Measurements from ENCODE around the gene U2SURP. TPM values are rescaled to one million over a fixed set of nuclear protein-coding genes. Genes with fewer than 3 reads are reported as not detected.

U2SURP gene
- total and polyA plus RNA-seq, 2 donors (not counting 3 experiments of a cell fraction or from before 2014, with no cell fraction given) = 12.6 to 92.4 TPM

- H3K9me1 ChIP-seq (replicated peaks; ENCODE audit: control insufficient read depth, extremely low read depth, insufficient read depth, low read length) = no peaks in the 10 kb centered on the region
- no peaks in the 10 kb centered on the region for H3K79me2 ChIP-seq (ENCODE audit: control insufficient read depth, insufficient read depth, low read length)
- dilution Hi-C loops (cut with MboI; ENCODE audit: extremely low pct_ligation_motif_present, low sequenced_read_pairs) (no loop called here), intact Hi-C loops (cut with micrococcal nuclease) (no loop called here)
- H3K4me1 ChIP-seq (ENCODE audit: control insufficient read depth, extremely low read depth, insufficient read depth, low read length) = peaks cover 14% of the 10 kb centered on the region
- no peak overlapping the region for H3K27ac ChIP-seq (ENCODE audit: insufficient read depth, low read depth, low read length)
- FAIRE-seq (no peak), DNase-seq (ENCODE audit: low read depth, low spot score) (no peak)
- POLR2A ChIA-PET = no interaction called here
- H3K9ac ChIP-seq (replicated peaks; ENCODE audit: extremely low read depth, insufficient read depth, low read length) = no peak overlapping the region
- no peaks in the 10 kb centered on the region for H3K9me3 ChIP-seq (replicated peaks; ENCODE audit: control insufficient read depth, insufficient read depth, low read length)
- H3K36me3 ChIP-seq (ENCODE audit: control insufficient read depth in 2 of 2, extremely low read depth in 1 of 2, insufficient read depth in 2 of 2, low read length in 2 of 2) = no peaks in the 10 kb centered on the region
- BruUV-seq (replicated peaks) = no TSS peak
- H3K4me3 ChIP-seq (replicated peaks in 1 of 3; ENCODE audit: insufficient read depth in 1 of 3, low read depth in 1 of 3, low read length in 3 of 3) = no peak overlapping the region
- TF ChIP-seq GATA2 (IDR thresholded peaks at IDR 0.05; ENCODE audit: insufficient read depth, insufficient read length, low read depth, low read length) (no peak), MYC (IDR thresholded peaks at IDR 0.05; ENCODE audit: low read depth, low read length) (no peak), MAX (IDR thresholded peaks at IDR 0.05; ENCODE audit: insufficient read depth, insufficient read length) (no peak), EZH2 (IDR thresholded peaks at IDR 0.05; ENCODE audit: borderline replicate concordance, low read depth, low read length, severe bottlenecking) (no peak), POLR2A (IDR thresholded peaks at IDR 0.05; ENCODE audit: low read depth, low read length) (no peak), FOS (IDR thresholded peaks at IDR 0.05; ENCODE audit: borderline replicate concordance, insufficient read depth, low read length) (no peak), JUN (IDR thresholded peaks at IDR 0.05; ENCODE audit: borderline replicate concordance, insufficient read depth, insufficient read length, low read depth) (no peak), CTCF (IDR thresholded peaks at IDR 0.05; ENCODE audit: extremely low read depth in 1 of 2, insufficient read depth in 1 of 2, low read depth in 1 of 2, low read length in 2 of 2) (no peak), POLR2AphosphoS5 (IDR thresholded peaks at IDR 0.05; ENCODE audit: insufficient read depth, low read depth, low read length) (no peak)
- CTCF ChIA-PET = interaction anchor here (1.0 to 3.1 kb wide), 3 partner anchors 12 to 147 kb away, joined by 3 to 9 read pairs (median 4); no protein-coding TSS in a partner anchor
- H3K4me2 ChIP-seq (ENCODE audit: insufficient read depth, low read length) = no peak overlapping the region
- no peaks in the 10 kb centered on the region for H4K20me1 ChIP-seq (replicated peaks; ENCODE audit: control insufficient read depth, extremely low read depth, insufficient read depth, low read length)
- H2AFZ ChIP-seq (ENCODE audit: low read depth, low read length) = no peak overlapping the region
- peaks cover 2 to 6% of the 10 kb centered on the region in 2 experiments for H3K27me3 ChIP-seq (ENCODE audit: control insufficient read depth in 2 of 2, insufficient read depth in 2 of 2, low read length in 2 of 2)
Measured at GRCh38 chr3:142975316-142975995, 25.9 kb upstream of the U2SURP start.
